Kidney epithelial cell (primary cell): ENCODE measurements around the gene EHF. TPM values are rescaled to one million over a fixed set of nuclear protein-coding genes. Genes with fewer than 3 reads are reported as not detected.

ENCODE experiments used
- DNase-seq: peaks from one replicate; pipeline ENCODE4 v3.0.0-alpha.2; 2010; ENCODE audit warnings: low read depth
- H3K27me3 ChIP-seq: 2 replicates; pipeline ENCODE4 v1.6.0; 2011; ENCODE audit warnings: low read length; ENCODE audit not compliant: control insufficient read depth, insufficient read depth
- H3K36me3 ChIP-seq: 2 replicates; pipeline ENCODE4 v1.5.1; 2011; ENCODE audit warnings: low read length; ENCODE audit not compliant: control insufficient read depth, insufficient read depth
- H3K4me3 ChIP-seq: 2 replicates; pipeline ENCODE4 v1.5.1; 2011; ENCODE audit warnings: low read depth, mild to moderate bottlenecking, control low read depth, low read length
- CTCF ChIP-seq: IDR thresholded peaks from 2 replicates; pipeline ENCODE4 v1.5.1; 2011; ENCODE audit warnings: mild to moderate bottlenecking, moderate library complexity, low read length, control low read depth, inconsistent platforms; ENCODE audit not compliant: insufficient read depth, poor library complexity, severe bottlenecking
- total RNA-seq: library from RNA; depleted of rRNA; stranded (reverse); fragments of >200 nt; gene quantifications from 2 replicates; pipeline ENCODE4 v1.2.3, GENCODE V29; 2015

The EHF gene
- total RNA-seq, 1 donor from 2014 or later, result 45.8 TPM

DNA sequence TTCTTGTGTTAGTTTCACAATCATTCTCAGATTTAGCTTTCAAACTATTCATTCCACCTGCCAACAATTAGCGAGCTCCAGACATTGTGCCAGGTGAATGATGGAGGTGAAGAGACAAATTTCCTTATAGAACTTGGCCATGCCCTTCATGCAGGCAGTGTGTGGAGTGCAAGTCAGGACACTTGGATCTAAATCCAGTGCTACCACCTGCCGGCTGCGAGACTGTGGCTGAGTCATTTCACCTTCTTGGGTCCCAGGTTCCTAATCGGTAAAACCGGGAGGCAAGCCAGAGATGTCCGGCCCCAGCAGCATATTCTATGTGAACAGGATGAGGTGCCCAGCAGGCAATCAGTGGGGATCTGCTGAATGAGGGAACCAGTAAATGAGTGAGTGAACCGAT lies 18.6 kb upstream of the EHF start:
- no peak for DNase-seq
- Histone ChIP-seq H3K27me3 (no peaks in the 10 kb centered on the region), H3K4me3 (no peak overlapping the region), H3K36me3 (no peaks in the 10 kb centered on the region)
- TF ChIP-seq CTCF, result no peak

DNA sequence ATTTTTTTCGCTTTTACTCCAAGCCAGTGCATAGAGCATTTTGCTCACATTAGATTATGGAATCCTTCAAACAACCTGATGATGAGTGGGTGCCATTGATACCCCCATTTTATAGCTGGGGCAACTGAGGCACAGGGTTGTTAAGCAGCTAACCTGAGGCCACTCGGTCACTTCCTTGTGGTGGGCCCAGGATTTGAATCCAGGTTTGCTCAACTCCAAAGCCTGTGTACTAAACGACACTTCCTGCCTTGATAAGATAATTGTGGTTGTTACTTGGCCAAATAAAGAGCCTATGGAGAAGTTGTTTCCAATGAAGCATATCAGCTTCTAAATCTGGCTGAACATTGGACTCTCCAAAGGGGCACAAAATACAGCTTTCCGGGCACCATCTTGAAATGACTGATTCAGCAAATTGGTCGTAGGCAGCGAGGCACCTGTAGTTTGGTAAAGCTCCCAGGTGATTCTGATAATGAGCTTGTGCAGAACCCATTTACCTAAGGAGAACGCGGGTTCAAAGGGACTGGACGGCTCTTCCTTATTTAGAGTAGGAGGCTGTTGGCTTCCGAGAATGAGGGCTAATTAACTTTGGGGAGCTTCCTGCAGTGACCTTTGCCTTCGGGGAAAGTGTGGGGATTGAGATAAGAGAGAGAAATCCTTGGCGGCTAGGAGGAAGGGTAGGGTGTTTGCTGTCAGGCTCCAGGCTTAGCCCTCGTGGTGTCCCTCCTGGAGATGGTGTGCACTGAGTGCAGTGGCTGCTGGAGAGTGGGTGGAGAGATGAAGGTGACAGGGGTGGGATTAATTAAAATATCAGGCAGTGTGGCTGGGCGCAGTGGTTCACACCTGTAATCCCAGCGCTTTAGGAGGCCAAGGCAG lies 17.5 kb upstream of the EHF start:
- no peak for DNase-seq
- no peak for TF ChIP-seq CTCF
- Histone ChIP-seq H3K36me3 (no peaks in the 10 kb centered on the region), H3K27me3 (no peaks in the 10 kb centered on the region), H3K4me3 (no peak overlapping the region)

DNA sequence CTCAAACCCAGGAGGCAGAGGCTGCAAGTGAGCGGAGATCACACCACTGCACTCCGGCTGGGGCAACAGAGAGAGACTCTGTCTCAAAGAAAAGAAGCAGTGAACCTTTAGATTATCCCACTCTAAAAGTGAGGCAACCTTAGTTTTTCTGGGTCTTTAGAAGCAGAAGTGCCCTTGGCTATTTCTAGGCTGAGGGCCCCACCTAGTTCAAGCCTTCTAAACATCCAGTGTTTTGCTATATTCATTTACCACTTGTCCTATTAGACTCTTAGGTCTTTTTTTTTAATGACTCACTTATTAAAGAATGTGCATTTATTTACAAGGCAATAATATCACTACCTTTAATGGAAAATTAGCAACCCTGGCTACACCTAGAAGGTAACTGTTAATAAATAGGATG lies 16.7 kb upstream of the EHF start:
- DNase-seq, result no peak
- TF ChIP-seq CTCF, result no peak
- Histone ChIP-seq H3K4me3 (no peak overlapping the region), H3K36me3 (no peaks in the 10 kb centered on the region), H3K27me3 (no peaks in the 10 kb centered on the region)

DNA sequence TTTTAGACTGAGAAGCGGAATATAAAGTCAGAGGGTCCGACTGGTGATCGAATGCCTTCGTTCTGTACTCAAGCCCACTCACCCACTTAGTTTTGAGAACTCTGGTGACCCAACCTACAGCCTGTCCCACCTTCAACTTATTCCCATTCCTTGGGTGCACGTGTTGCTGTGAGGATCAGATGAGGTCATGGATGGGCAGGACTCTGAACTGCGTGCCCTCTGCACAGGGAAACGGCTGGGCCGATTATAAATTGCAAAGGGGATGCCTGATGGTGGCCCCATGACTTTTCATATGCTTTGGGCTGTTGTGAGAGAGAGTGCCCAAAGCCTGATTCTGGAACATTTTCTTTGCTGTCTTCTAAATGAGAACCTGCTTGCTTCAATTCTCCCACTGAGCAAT lies 16.0 kb upstream of the EHF start:
- no peak for DNase-seq
- no peaks in the 10 kb centered on the region for H3K27me3 ChIP-seq
- no peaks in the 10 kb centered on the region for H3K36me3 ChIP-seq
- no peak for TF ChIP-seq CTCF
- H3K4me3 ChIP-seq, result no peak overlapping the region

- Histone ChIP-seq H3K27me3 (no peaks in the 10 kb centered on the region), H3K36me3 (no peaks in the 10 kb centered on the region), H3K4me3 (no peak overlapping the region)
- DNase-seq, result no peak
- TF ChIP-seq CTCF, result no peak
Observed at GRCh38 chr11:34605481-34606325, 15.2 kb upstream of the EHF start.
